IMR-90 (cell line): ENCODE measurements around the gene ZNF556.

ENCODE experiments used
- CEBPB ChIP-seq: IDR thresholded peaks from 2 replicates; pipeline ENCODE4 v1.6.1; 2012; ENCODE audit warnings: low read depth, low read length, improper control_type of control experiment
- CHD1 ChIP-seq: IDR thresholded peaks from 2 replicates; pipeline ENCODE4 v1.6.1; 2012; ENCODE audit warnings: low read depth, low read length, improper control_type of control experiment
- MAFK ChIP-seq: IDR thresholded peaks from 2 replicates; pipeline ENCODE4 v1.6.1; 2012; ENCODE audit warnings: low read depth, low read length, improper control_type of control experiment
- MAZ ChIP-seq: IDR thresholded peaks from 2 replicates; pipeline ENCODE4 v1.6.1; 2012; ENCODE audit warnings: low read depth, mild to moderate bottlenecking, low read length, improper control_type of control experiment, moderate library complexity, borderline replicate concordance
- MXI1 ChIP-seq: IDR thresholded peaks from 2 replicates; pipeline ENCODE4 v1.6.1; 2012; ENCODE audit warnings: low read depth, mild to moderate bottlenecking, low read length, moderate library complexity, borderline replicate concordance
- NFE2L2 ChIP-seq: fragments of 150-350 bp; IDR thresholded peaks from 2 replicates; pipeline ENCODE4 v1.6.1; 2016; ENCODE audit warnings: low read depth, mild to moderate bottlenecking, low read length
- POLR2A ChIP-seq: IDR thresholded peaks from 2 replicates; pipeline ENCODE4 v1.6.1; 2012; ENCODE audit warnings: mild to moderate bottlenecking, low read depth, low read length
- RAD21 ChIP-seq: IDR thresholded peaks from 2 replicates; pipeline ENCODE4 v1.6.1; 2012; ENCODE audit warnings: low read length, improper control_type of control experiment
- RCOR1 ChIP-seq: IDR thresholded peaks from 2 replicates; pipeline ENCODE4 v1.6.1; 2012; ENCODE audit warnings: mild to moderate bottlenecking, low read length, improper control_type of control experiment; ENCODE audit not compliant: insufficient replicate concordance
- SMC3 ChIP-seq: fragments of 150-350 bp; IDR thresholded peaks from 2 replicates; pipeline ENCODE4 v1.6.1; 2016; ENCODE audit warnings: low read depth, mild to moderate bottlenecking, antibody characterized with exemption, low read length, moderate library complexity
- TF ChIP-seq, protein P1 (sequence below): conservative IDR thresholded peaks from 2 replicates; pipeline ENCODE4 v1.5.1; 2012; ENCODE audit warnings: mild to moderate bottlenecking, low read depth, low read length, improper control_type of control experiment
- TF ChIP-seq, protein P2 (sequence below): fragments of 150-350 bp; IDR thresholded peaks from 2 replicates; pipeline ENCODE4 v1.6.1; 2016; ENCODE audit warnings: low read depth, mild to moderate bottlenecking, low read length, moderate library complexity, borderline replicate concordance

DNA sequence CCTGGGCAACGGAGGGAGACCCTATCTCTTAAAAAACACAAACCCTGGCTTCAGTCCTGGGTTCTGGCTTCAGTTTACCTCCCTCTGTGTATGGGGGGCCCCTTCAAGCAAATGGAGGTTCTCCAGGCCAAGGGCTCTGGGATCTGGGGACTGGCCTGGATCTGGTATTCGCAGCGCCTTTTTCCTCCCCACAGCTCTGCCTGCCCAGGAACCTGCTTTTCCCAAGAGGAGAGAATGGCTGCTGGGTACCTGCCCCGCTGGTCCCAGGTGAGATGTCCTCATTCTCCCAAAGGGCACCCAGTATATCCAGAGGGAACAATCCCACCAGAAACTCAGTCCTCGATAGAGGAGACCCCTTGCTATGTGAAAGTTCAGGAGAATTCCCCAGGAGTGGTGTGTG, 44.3 kb upstream of the ZNF556 start:
- TF ChIP-seq, protein P1, sequence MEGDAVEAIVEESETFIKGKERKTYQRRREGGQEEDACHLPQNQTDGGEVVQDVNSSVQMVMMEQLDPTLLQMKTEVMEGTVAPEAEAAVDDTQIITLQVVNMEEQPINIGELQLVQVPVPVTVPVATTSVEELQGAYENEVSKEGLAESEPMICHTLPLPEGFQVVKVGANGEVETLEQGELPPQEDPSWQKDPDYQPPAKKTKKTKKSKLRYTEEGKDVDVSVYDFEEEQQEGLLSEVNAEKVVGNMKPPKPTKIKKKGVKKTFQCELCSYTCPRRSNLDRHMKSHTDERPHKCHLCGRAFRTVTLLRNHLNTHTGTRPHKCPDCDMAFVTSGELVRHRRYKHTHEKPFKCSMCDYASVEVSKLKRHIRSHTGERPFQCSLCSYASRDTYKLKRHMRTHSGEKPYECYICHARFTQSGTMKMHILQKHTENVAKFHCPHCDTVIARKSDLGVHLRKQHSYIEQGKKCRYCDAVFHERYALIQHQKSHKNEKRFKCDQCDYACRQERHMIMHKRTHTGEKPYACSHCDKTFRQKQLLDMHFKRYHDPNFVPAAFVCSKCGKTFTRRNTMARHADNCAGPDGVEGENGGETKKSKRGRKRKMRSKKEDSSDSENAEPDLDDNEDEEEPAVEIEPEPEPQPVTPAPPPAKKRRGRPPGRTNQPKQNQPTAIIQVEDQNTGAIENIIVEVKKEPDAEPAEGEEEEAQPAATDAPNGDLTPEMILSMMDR: no peak
- TF ChIP-seq SMC3 (no peak), POLR2A (no peak), RCOR1 (no peak), NFE2L2 (no peak), CHD1 (no peak), RAD21 (no peak), MAZ (no peak), MXI1 (no peak), MAFK (no peak), CEBPB (no peak)
- TF ChIP-seq, protein P2, sequence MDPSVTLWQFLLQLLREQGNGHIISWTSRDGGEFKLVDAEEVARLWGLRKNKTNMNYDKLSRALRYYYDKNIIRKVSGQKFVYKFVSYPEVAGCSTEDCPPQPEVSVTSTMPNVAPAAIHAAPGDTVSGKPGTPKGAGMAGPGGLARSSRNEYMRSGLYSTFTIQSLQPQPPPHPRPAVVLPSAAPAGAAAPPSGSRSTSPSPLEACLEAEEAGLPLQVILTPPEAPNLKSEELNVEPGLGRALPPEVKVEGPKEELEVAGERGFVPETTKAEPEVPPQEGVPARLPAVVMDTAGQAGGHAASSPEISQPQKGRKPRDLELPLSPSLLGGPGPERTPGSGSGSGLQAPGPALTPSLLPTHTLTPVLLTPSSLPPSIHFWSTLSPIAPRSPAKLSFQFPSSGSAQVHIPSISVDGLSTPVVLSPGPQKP: no peak
